HG02943 (cell line): ENCODE measurements around the gene IGSF8.
"Not testable (repeated sequence)": the region's sequence is repeated elsewhere in the genome, so short reads cannot be mapped to it uniquely, and the experiment has no call there.

Source experiments
- ATAC-seq: cut with Tn5 transposase; IDR thresholded peaks from one replicate; pipeline ENCODE4 v1.9.1; 2021; ENCODE audit warnings: mild to moderate bottlenecking, low read depth, moderate library complexity; ENCODE audit not compliant: unreplicated experiment

IGSF8 gene

GRCh38 chr1:160070243-160071163, 27.9 kb downstream of the IGSF8 start:
- no peak for ATAC-seq

- ATAC-seq = no peak
Measured at GRCh38 chr1:160069460-160070231, 28.8 kb downstream of the IGSF8 start, which contains the start of gene KCNJ10. Gene KCNJ10 (minus strand): TSS chr1:160070160. CDS start chr1:160042532, 27,628 bp downstream.

GRCh38 chr1:160068225-160068624, 30.2 kb downstream of the IGSF8 start:
- no peak for ATAC-seq

GRCh38 chr1:160066829-160067745, 31.3 kb downstream of the IGSF8 start:
- no peak for ATAC-seq

- no peak for ATAC-seq
Measured at GRCh38 chr1:160064746-160065145, 33.7 kb downstream of the IGSF8 start.

GRCh38 chr1:160064164-160064563, 34.3 kb downstream of the IGSF8 start:
- ATAC-seq = no peak

- no peak for ATAC-seq
Measured at GRCh38 chr1:160063176-160063575, 35.2 kb downstream of the IGSF8 start.

- no peak for ATAC-seq
Measured at GRCh38 chr1:160062230-160062532, 36.2 kb downstream of the IGSF8 start.

GRCh38 chr1:160061369-160062229, 36.8 kb downstream of the IGSF8 start:
- no peak for ATAC-seq

- no peak for ATAC-seq
Measured at GRCh38 chr1:160058087-160058486, 40.3 kb downstream of the IGSF8 start.

- ATAC-seq = no peak
Measured at GRCh38 chr1:160056648-160057169, 41.7 kb downstream of the IGSF8 start.

GRCh38 chr1:160053548-160054365, 44.7 kb downstream of the IGSF8 start:
- ATAC-seq = no peak

GRCh38 chr1:160052936-160053335, 45.5 kb downstream of the IGSF8 start:
- no peak for ATAC-seq

GRCh38 chr1:160050619-160051018, 47.8 kb downstream of the IGSF8 start:
- no peak for ATAC-seq

GRCh38 chr1:160050182-160050581, 48.2 kb downstream of the IGSF8 start:
- not testable (repeated sequence) for ATAC-seq

- no peak for ATAC-seq
Measured at GRCh38 chr1:160049101-160049500, 49.3 kb downstream of the IGSF8 start.

GRCh38 chr1:160048335-160048734, 50.1 kb downstream of the IGSF8 start:
- ATAC-seq = no peak
